ENCODE results near the gene SV2C.

DNA sequence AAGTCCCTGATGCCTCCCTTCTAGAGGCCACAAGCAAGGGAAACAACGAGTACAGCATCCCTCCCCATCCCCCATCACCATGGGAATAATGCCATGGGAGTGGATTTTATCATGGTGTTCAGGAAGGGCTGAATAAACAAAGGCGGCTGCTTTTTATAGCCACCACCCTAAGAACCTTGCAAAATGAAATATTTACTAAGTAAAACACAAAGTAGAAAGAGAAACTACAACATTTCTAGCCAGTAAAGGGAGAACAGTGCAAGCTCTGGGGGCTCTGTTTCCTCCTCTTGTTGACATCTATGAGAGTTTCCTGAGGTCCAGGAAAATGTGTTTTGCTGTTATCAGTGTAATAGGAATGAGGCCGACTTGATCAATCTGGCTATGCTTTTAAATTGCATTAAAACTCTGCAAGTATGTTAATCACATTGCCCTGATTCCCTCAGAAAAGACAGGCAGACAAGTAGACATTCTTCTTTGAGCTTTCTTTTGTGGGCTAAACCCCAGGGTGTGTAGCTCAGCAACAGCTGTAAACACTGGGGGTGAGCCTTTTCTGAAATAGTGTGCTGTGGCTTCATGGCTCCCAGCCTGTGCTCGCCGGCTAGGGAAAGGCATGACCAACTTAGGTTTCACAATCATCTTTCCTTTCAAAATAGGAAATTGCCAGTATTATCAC is 31.1 kb downstream of the SV2C start:
- TF ChIP-seq, protein P1, sequence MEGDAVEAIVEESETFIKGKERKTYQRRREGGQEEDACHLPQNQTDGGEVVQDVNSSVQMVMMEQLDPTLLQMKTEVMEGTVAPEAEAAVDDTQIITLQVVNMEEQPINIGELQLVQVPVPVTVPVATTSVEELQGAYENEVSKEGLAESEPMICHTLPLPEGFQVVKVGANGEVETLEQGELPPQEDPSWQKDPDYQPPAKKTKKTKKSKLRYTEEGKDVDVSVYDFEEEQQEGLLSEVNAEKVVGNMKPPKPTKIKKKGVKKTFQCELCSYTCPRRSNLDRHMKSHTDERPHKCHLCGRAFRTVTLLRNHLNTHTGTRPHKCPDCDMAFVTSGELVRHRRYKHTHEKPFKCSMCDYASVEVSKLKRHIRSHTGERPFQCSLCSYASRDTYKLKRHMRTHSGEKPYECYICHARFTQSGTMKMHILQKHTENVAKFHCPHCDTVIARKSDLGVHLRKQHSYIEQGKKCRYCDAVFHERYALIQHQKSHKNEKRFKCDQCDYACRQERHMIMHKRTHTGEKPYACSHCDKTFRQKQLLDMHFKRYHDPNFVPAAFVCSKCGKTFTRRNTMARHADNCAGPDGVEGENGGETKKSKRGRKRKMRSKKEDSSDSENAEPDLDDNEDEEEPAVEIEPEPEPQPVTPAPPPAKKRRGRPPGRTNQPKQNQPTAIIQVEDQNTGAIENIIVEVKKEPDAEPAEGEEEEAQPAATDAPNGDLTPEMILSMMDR (IDR thresholded peaks at IDR 0.05; ENCODE audit: insufficient read depth, low read length, poor library complexity, severe bottlenecking) = no peak
- TF ChIP-seq EZH2phosphoT487 (conservative IDR thresholded peaks at IDR 0.05; ENCODE audit: low read length) = no peak

All from SU-DHL-6 (cell line).